Kidney epithelial cell (primary cell): Measurements from ENCODE around the gene UNC5C. TPM values are rescaled to one million over a fixed set of nuclear protein-coding genes. Genes with fewer than 3 reads are reported as not detected.

Experiments used
- DNase-seq: peaks from one replicate; pipeline ENCODE4 v3.0.0-alpha.2; 2010; ENCODE audit warnings: low read depth
- H3K27me3 ChIP-seq: 2 replicates; pipeline ENCODE4 v1.6.0; 2011; ENCODE audit warnings: low read length; ENCODE audit not compliant: control insufficient read depth, insufficient read depth
- H3K36me3 ChIP-seq: 2 replicates; pipeline ENCODE4 v1.5.1; 2011; ENCODE audit warnings: low read length; ENCODE audit not compliant: control insufficient read depth, insufficient read depth
- H3K4me3 ChIP-seq: 2 replicates; pipeline ENCODE4 v1.5.1; 2011; ENCODE audit warnings: low read depth, mild to moderate bottlenecking, control low read depth, low read length
- total RNA-seq: library from RNA; depleted of rRNA; stranded (reverse); fragments of >200 nt; gene quantifications from 2 replicates; pipeline ENCODE4 v1.2.3, GENCODE V29; 2015
- TF ChIP-seq, protein P1 (sequence below): IDR thresholded peaks from 2 replicates; pipeline ENCODE4 v1.5.1; 2011; ENCODE audit warnings: mild to moderate bottlenecking, moderate library complexity, low read length, control low read depth, inconsistent platforms; ENCODE audit not compliant: insufficient read depth, poor library complexity, severe bottlenecking

The UNC5C gene
- total RNA-seq, 1 donor from 2014 or later: 2.8 TPM

DNA sequence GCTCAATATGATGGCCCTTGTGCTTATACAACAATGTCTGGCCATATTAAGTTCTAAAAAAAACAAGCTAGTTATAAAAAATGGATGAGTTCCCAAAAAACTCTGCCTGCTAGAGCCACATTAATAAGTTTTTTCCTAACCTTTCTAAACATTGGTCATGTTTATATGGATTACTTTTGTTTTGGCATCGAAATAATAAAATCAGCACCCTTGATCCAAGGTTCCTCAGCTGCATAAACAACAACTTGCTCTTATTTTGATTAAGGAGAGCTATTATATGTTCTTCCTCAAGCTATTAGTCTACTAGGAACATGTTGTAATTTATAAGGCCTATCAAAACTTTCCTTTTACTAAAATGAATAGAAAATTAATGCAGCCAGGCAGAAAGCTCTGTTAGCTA is 48.4 kb downstream of the UNC5C start:
- Histone ChIP-seq H3K27me3 (no peaks in the 10 kb centered on the region), H3K36me3 (no peaks in the 10 kb centered on the region), H3K4me3 (no peak overlapping the region)
- no peak for DNase-seq
- TF ChIP-seq, protein P1, sequence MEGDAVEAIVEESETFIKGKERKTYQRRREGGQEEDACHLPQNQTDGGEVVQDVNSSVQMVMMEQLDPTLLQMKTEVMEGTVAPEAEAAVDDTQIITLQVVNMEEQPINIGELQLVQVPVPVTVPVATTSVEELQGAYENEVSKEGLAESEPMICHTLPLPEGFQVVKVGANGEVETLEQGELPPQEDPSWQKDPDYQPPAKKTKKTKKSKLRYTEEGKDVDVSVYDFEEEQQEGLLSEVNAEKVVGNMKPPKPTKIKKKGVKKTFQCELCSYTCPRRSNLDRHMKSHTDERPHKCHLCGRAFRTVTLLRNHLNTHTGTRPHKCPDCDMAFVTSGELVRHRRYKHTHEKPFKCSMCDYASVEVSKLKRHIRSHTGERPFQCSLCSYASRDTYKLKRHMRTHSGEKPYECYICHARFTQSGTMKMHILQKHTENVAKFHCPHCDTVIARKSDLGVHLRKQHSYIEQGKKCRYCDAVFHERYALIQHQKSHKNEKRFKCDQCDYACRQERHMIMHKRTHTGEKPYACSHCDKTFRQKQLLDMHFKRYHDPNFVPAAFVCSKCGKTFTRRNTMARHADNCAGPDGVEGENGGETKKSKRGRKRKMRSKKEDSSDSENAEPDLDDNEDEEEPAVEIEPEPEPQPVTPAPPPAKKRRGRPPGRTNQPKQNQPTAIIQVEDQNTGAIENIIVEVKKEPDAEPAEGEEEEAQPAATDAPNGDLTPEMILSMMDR: no peak

DNA sequence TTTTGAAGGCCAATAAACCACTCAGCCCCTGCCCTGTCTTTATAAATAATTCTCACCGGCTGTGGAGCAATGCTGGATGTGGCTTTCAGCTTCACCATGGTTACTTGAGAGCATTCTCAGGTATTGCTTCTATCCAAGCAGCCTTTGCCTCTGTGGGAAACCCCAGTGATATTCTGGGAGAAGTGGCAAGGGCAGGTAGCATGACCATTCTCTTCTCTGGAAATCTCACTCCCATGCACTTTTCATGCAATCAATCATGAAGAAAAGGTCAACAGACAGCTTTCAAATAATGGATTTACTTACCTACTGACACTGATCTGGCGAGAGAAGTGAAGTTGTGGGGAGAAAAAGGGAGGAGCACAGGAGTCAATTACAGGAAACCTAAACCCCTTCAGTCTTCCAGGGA is 49.5 kb downstream of the UNC5C start:
- H3K27me3 ChIP-seq: no peaks in the 10 kb centered on the region
- no peak overlapping the region for H3K4me3 ChIP-seq
- no peaks in the 10 kb centered on the region for H3K36me3 ChIP-seq
- DNase-seq: no peak
- TF ChIP-seq, protein P1: no peak

DNA sequence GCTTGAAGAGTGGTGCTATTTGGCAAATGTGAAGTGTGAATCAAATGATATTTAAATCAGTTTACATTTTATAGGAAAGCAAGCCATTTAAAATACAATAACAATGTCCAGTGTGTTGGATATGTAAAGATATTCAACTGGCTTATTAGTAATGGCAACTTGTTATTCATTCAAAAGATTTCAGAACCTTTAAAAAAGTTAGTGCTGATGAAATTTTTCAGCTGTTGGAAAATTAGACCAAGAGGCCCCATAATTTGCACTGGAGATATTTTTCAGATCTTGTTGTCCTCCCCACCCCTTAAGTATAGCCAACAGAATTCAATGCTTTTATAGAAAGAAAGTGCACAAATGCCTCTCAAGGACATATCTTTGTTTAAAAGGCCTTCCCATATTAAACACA is 54.6 kb downstream of the UNC5C start:
- Histone ChIP-seq H3K36me3 (no peaks in the 10 kb centered on the region), H3K27me3 (no peaks in the 10 kb centered on the region), H3K4me3 (no peak overlapping the region)
- TF ChIP-seq, protein P1: no peak
- no peak for DNase-seq

DNA sequence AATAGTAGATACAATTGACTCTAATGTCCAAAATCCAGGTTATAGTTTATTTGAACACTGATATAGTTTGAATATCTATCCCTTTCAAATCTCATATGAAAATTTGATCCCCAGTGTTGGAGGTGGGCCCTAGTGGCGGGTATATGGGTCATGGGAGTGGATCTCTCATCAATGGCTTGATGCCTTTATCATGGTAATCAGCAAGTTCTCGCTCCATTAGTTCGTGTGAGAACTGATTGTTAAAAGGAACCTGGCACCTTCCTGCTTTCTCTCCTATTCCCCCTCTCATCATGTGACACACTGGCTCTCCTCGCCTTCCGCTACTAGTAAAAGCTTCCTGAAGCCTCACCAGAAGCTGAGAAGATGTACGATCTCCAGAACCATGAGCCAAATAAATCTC is 70.1 kb downstream of the UNC5C start:
- TF ChIP-seq, protein P1: no peak
- Histone ChIP-seq H3K4me3 (no peak overlapping the region), H3K27me3 (no peaks in the 10 kb centered on the region), H3K36me3 (no peaks in the 10 kb centered on the region)
- no peak for DNase-seq

DNA sequence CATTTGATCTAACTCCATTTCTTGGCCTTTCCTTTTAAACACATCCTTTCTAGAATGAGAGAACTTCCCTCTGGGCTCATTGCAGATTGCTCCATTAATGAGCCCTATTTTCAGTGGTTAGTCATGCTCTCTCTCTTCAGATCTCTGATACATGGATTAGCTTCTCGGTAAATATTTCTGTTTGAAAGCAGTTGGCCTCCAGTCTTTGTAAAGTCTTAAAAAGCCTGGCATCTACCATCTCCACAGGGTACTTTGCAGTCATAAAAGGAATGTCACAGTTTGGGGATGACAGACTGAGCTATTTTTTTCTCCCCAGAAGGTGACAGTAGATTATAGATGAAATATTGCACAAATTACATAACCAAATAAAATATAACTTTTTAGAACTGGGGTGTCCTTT is 72.7 kb downstream of the UNC5C start:
- Histone ChIP-seq H3K36me3 (no peaks in the 10 kb centered on the region), H3K4me3 (no peak overlapping the region), H3K27me3 (no peaks in the 10 kb centered on the region)
- TF ChIP-seq, protein P1: no peak
- no peak for DNase-seq

DNA sequence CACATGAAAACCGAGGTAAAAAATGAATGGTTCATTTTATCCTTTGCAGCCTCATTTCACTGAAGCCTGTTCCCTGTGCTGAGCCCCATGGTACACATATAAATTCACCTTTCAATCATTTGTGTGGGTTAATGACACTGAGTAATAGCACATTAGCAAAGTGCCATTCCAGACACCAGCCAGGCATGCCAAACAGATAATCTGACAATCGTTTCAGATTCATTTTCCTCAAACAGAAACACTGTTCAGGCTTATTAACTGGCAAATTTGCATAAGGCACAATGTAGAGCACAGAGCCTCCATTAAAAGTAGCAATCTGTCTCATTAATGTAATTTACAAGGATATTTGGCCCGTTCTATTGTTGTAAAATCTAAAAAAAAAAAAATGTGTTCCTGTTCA is 76.2 kb downstream of the UNC5C start:
- Histone ChIP-seq H3K27me3 (no peaks in the 10 kb centered on the region), H3K4me3 (no peak overlapping the region), H3K36me3 (no peaks in the 10 kb centered on the region)
- TF ChIP-seq, protein P1: no peak
- no peak for DNase-seq
